HEK293T (cell line): ENCODE results near the gene ECE2.

Experiments
- ARNT ChIP-seq: fragments of 450-650 bp; IDR thresholded peaks from 2 replicates; pipeline ENCODE4 v1.6.1; 2017; ENCODE audit warnings: mild to moderate bottlenecking
- FOXA1 ChIP-seq: fragments of 450-650 bp; IDR thresholded peaks from 2 replicates; pipeline ENCODE4 v1.6.1; 2016; ENCODE audit warnings: mild to moderate bottlenecking
- HDGF ChIP-seq: fragments of 450-650 bp; IDR thresholded peaks from 2 replicates; pipeline ENCODE4 v1.6.1; 2017; ENCODE audit warnings: antibody characterized with exemption, borderline replicate concordance
- NFRKB ChIP-seq: fragments of 450-650 bp; IDR thresholded peaks from 2 replicates; pipeline ENCODE4 v1.6.1; 2016; ENCODE audit warnings: mild to moderate bottlenecking, moderate library complexity
- SP1 ChIP-seq: fragments of 450-650 bp; IDR thresholded peaks from 2 replicates; pipeline ENCODE4 v1.6.1; 2017
- ZNF384 ChIP-seq: fragments of 450-650 bp; IDR thresholded peaks from 2 replicates; pipeline ENCODE4 v1.6.1; 2016
- TF ChIP-seq, protein P1 (sequence below): fragments of 450-650 bp; IDR thresholded peaks from 2 replicates; pipeline ENCODE4 v1.6.1; 2016

DNA sequence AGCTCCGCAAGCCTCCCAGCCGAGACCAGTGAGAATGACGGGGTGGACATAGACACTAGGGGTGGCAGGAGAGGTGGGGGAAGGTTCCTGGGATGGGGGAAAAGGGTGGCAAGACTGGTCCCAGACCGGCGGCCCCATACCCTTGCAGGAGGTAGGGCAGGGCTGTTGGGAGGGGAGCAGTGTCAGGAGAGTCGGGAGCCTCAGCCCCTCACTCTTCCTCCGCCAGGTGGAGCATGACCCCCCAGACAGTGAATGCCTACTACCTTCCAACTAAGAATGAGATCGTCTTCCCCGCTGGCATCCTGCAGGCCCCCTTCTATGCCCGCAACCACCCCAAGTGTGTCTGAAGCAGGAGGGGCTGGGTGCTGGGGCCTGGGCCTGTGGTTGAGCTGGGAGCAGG lies 14.5 kb downstream of the ECE2 start:
- TF ChIP-seq ZNF384 (no peak), HDGF (no peak), NFRKB (no peak), FOXA1 (no peak), ARNT (no peak), SP1 (no peak)
- TF ChIP-seq, protein P1, sequence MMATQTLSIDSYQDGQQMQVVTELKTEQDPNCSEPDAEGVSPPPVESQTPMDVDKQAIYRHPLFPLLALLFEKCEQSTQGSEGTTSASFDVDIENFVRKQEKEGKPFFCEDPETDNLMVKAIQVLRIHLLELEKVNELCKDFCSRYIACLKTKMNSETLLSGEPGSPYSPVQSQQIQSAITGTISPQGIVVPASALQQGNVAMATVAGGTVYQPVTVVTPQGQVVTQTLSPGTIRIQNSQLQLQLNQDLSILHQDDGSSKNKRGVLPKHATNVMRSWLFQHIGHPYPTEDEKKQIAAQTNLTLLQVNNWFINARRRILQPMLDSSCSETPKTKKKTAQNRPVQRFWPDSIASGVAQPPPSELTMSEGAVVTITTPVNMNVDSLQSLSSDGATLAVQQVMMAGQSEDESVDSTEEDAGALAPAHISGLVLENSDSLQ: no peak
